Mononuclear cell (primary cell): ENCODE measurements around the gene LILRB1. TPM values are rescaled to one million over a fixed set of nuclear protein-coding genes. Genes with fewer than 3 reads are reported as not detected.
"Not testable (repeated sequence)": the region's sequence is repeated elsewhere in the genome, so short reads cannot be mapped to it uniquely, and the experiment has no call there.

ENCODE experiments used
- H3K27me3 ChIP-seq: 2 replicates; pipeline ENCODE4 v1.6.0; 2011; ENCODE audit warnings: low read length, control low read depth; ENCODE audit not compliant: insufficient read depth
- H3K4me1 ChIP-seq: 2 replicates; pipeline ENCODE4 v1.5.1; 2011; ENCODE audit warnings: mild to moderate bottlenecking, low read length, control low read depth; ENCODE audit not compliant: insufficient read depth
- H3K4me3 ChIP-seq: 2 replicates; pipeline ENCODE4 v1.5.1; 2011; ENCODE audit warnings: mild to moderate bottlenecking, low read length, moderate library complexity
- H3K9me3 ChIP-seq: 2 replicates; pipeline ENCODE4 v1.5.1; 2011; ENCODE audit warnings: low read depth, mild to moderate bottlenecking, control low read depth, low read length
- total RNA-seq: library from RNA; depleted of rRNA; stranded (reverse); fragments of >200 nt; gene quantifications from one replicate; pipeline ENCODE4 v1.2.3, GENCODE V29; 2012

The LILRB1 gene
- total RNA-seq, 1 donor: 13.6 TPM

DNA sequence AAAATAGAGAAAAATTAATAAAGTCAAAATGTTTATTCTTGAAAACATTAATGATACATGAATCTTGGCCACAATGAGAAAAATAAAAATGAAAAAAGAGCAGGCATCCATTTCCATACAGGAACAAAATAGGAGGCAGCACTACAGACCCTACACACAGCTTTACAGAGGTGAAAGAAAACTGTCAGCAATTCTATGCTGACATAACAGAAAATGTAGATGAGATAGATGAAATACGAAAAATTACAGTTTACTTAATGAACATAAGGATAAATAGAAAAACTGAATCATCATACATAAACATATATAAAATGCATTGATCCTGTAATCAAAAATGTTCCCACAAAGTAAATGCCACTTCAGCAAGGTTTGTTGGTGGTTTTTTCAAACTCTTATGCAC, 38.1 kb downstream of the LILRB1 start:
- H3K4me1 ChIP-seq: peaks cover 27% of the 10 kb centered on the region
- H3K9me3 ChIP-seq: no peaks in the 10 kb centered on the region
- peaks cover 6% of the 10 kb centered on the region for H3K27me3 ChIP-seq
- no peak overlapping the region for H3K4me3 ChIP-seq

GRCh38 chr19:54670576-54671357, 40.5 kb downstream of the LILRB1 start:
- H3K4me3 ChIP-seq: no peak overlapping the region
- H3K27me3 ChIP-seq: peaks cover 6% of the 10 kb centered on the region
- peaks cover 14% of the 10 kb centered on the region for H3K4me1 ChIP-seq
- no peaks in the 10 kb centered on the region for H3K9me3 ChIP-seq

DNA sequence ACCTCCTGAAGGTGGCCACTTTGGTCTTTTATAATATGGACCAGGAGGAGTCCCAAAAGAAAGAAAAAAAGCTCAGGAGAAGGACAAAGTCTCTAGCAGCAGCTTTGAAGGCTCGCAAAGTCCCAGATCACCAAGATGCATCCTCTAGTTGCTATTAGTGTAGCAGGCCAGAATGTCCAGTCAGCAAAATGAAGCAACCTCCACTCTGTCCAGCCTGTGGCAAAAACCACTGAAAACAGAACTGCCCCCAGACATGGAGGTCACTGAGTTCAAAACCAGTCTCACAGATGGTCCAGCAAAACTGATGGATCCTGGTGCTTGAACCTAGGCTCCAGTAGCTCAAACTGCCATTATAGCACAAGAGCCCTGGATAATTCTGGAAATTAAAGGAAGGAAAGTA, 42.9 kb downstream of the LILRB1 start:
- no peaks in the 10 kb centered on the region for H3K9me3 ChIP-seq
- peaks cover 14% of the 10 kb centered on the region for H3K4me1 ChIP-seq
- no peak overlapping the region for H3K4me3 ChIP-seq
- peaks cover 6% of the 10 kb centered on the region for H3K27me3 ChIP-seq

DNA sequence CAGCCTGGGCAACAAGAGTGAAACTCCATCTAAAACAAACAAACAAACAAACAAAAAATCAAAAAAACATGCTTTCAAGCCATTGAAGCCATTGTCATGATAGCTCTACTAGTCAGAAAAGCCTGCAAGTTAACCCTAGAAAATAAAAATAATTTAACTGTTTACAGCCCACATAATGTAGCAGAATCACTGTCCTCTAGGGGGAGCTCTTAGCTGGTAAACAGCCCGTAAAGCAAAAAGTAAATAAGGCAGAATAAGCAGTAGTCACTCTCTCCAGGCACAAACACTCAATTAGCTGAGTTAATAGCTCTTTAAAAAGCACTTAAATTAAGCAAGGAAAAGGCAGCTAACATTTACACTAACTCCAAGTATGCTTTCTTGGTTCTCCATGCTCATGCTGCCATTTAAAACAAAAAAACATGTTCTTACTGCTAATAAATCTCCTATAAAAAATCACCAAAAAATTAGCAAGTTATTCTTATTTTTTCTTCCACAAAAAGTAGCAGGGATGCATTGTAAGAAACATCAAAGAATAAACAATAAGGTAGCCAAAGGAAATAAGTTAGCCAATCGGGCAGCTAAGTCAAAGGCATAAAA, 43.8 kb downstream of the LILRB1 start:
- H3K27me3 ChIP-seq: peaks cover 6% of the 10 kb centered on the region
- H3K9me3 ChIP-seq: no peaks in the 10 kb centered on the region
- peaks cover 14% of the 10 kb centered on the region for H3K4me1 ChIP-seq
- H3K4me3 ChIP-seq: no peak overlapping the region

GRCh38 chr19:54676210-54676834, 46.0 kb downstream of the LILRB1 start:
- not testable (repeated sequence) for H3K4me3 ChIP-seq, H3K27me3 ChIP-seq, H3K4me1 ChIP-seq, H3K9me3 ChIP-seq

DNA sequence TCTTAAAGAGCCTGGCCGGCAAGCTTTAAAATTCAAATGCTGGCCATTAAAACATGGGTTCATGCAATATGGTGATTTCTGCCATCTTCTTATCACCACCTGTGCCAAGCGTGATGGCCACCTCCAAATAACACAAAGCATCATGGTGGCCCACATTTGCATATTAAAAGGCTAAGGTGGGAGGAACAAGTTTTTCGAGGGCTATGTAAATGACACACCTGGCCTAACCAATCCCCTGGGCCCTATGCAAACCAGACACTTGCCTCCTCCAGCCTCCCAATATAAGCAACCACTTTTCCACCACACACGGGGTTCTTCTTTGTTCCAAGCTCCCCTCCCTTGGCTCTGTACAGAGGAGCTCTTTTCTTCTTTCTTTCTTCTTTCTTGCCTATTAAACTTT, 46.9 kb downstream of the LILRB1 start:
- peaks cover 2% of the 10 kb centered on the region for H3K4me1 ChIP-seq
- peaks cover 5% of the 10 kb centered on the region for H3K27me3 ChIP-seq
- H3K9me3 ChIP-seq: no peaks in the 10 kb centered on the region
- no peak overlapping the region for H3K4me3 ChIP-seq

DNA sequence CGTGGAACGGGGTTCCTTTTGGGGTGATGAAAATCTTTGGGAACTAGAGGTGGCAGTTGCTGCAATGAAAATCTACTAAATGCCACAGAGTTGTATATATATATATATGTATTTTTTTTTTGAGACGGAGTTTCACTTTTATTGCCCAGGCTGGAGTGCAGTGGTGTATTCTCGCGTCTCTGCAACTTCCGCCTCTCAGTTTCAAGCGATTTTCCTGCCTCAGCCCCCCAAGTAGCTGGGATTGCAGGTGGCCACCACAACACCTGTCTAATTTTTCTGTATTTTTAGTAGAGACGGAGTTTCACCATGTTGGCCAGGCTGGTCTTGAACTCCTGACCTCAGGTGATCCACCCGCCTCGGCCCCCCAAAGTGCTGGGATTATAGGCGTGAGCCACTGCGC, 51.3 kb downstream of the LILRB1 start:
- H3K27me3 ChIP-seq, H3K4me3 ChIP-seq, H3K9me3 ChIP-seq: not testable (repeated sequence)
- H3K4me1 ChIP-seq: peaks cover 11% of the 10 kb centered on the region

GRCh38 chr19:54682306-54682856, 52.1 kb downstream of the LILRB1 start:
- Histone ChIP-seq H3K27me3 (peaks cover 11% of the 10 kb centered on the region), H3K9me3 (no peaks in the 10 kb centered on the region), H3K4me3 (no peak overlapping the region), H3K4me1 (peaks cover 11% of the 10 kb centered on the region)

GRCh38 chr19:54684527-54684926, 54.2 kb downstream of the LILRB1 start:
- Histone ChIP-seq H3K9me3 (no peaks in the 10 kb centered on the region), H3K4me1 (peaks cover 11% of the 10 kb centered on the region), H3K27me3 (peaks cover 28% of the 10 kb centered on the region), H3K4me3 (no peak overlapping the region)

Other genes starting within 250 kb of the LILRB1 start
- 0.31 TPM for gene TTYH1, start 215.0 kb upstream of the LILRB1 start, total RNA-seq
- 123 TPM for gene LENG8, start 181.3 kb upstream of the LILRB1 start, total RNA-seq
- gene LENG9, start 166.7 kb upstream of the LILRB1 start, total RNA-seq: 3.3 TPM
- gene CDC42EP5, start 157.2 kb upstream of the LILRB1 start, total RNA-seq: not detected
- gene LAIR2, start 127.7 kb upstream of the LILRB1 start, total RNA-seq: 2.8 TPM
- 41.5 TPM for gene LILRA2, start 56.7 kb upstream of the LILRB1 start, total RNA-seq
- 18.5 TPM for gene LILRA1, start 36.9 kb upstream of the LILRB1 start, total RNA-seq
- 16.7 TPM for gene LILRB4, start 32.5 kb downstream of the LILRB1 start, total RNA-seq
- gene KIR3DL3, start 94.0 kb downstream of the LILRB1 start, total RNA-seq: not detected
- gene KIR2DL3, start 108.0 kb downstream of the LILRB1 start, total RNA-seq: 0.84 TPM
- 1.2 TPM for gene KIR2DL1, start 139.3 kb downstream of the LILRB1 start, total RNA-seq
- gene KIR2DL4, start 173.1 kb downstream of the LILRB1 start, total RNA-seq: 0.31 TPM
- 1.6 TPM for gene KIR3DL1, start 186.0 kb downstream of the LILRB1 start, total RNA-seq
- gene KIR2DS4, start 202.2 kb downstream of the LILRB1 start, total RNA-seq: 0.21 TPM
- 0.84 TPM for gene KIR3DL2, start 220.0 kb downstream of the LILRB1 start, total RNA-seq
- gene FCAR, start 243.8 kb downstream of the LILRB1 start, total RNA-seq: 91.3 TPM